HepG2 (cell line): ENCODE measurements around the gene PIK3IP1. TPM values are rescaled to one million over a fixed set of nuclear protein-coding genes. Genes with fewer than 3 reads are reported as not detected.

ENCODE experiments used
- ADNP ChIP-seq: sonication (generic); formaldehyde crosslinking; IDR thresholded peaks from 2 replicates; pipeline ENCODE4 v1.4.0; 2020; ENCODE audit warnings: missing genetic modification reagents
- CBX5 ChIP-seq: sonication (generic); formaldehyde crosslinking; IDR thresholded peaks from 2 replicates; pipeline ENCODE4 v1.4.0; 2020; ENCODE audit warnings: missing genetic modification reagents, borderline replicate concordance
- E2F5 ChIP-seq: sonication (generic); formaldehyde crosslinking; conservative IDR thresholded peaks from 2 replicates; pipeline ENCODE4 v1.4.0; 2020; ENCODE audit warnings: missing genetic modification reagents
- ETV6 ChIP-seq: sonication (generic); formaldehyde crosslinking; conservative IDR thresholded peaks from 2 replicates; pipeline ENCODE4 v1.4.0; 2020; ENCODE audit warnings: missing genetic modification reagents
- EZH2 ChIP-seq: conservative IDR thresholded peaks from 2 replicates; pipeline ENCODE4 v1.6.1; 2012; ENCODE audit warnings: mild to moderate bottlenecking, low read depth, low read length, moderate library complexity
- FUBP1 ChIP-seq: sonication (generic); formaldehyde crosslinking; IDR thresholded peaks from 2 replicates; pipeline ENCODE4 v1.5.1; 2020; ENCODE audit warnings: missing genetic modification reagents, mild to moderate bottlenecking, borderline replicate concordance
- GPBP1L1 ChIP-seq: sonication (generic); formaldehyde crosslinking; IDR thresholded peaks from 2 replicates; pipeline ENCODE4 v1.5.0; 2020; ENCODE audit warnings: mild to moderate bottlenecking, missing genetic modification reagents
- HNF1A ChIP-seq, 2 experiments: sonication (generic) in 1 of 2; formaldehyde crosslinking in 1 of 2; IDR thresholded peaks; 2 replicates each; pipeline versions ENCODE4 v1.4.0 to v1.6.1; 2016 to 2020; ENCODE audit warnings: borderline replicate concordance in 1 of 2, low read depth in 1 of 2, mild to moderate bottlenecking in 1 of 2, missing genetic modification reagents in 1 of 2
- MXD3 ChIP-seq: IDR thresholded peaks from 2 replicates; pipeline ENCODE4 v1.6.1; 2016; ENCODE audit warnings: mild to moderate bottlenecking, missing biosample characterization, missing genetic modification reagents
- NAIF1 ChIP-seq: sonication (generic); formaldehyde crosslinking; IDR thresholded peaks from 2 replicates; pipeline ENCODE4 v1.5.0; 2020; ENCODE audit warnings: mild to moderate bottlenecking, missing genetic modification reagents, borderline replicate concordance
- REPIN1 ChIP-seq: sonication (generic); formaldehyde crosslinking; IDR thresholded peaks from 2 replicates; pipeline ENCODE4 v1.8.0; 2022; ENCODE audit warnings: missing genetic modification reagents, low read depth, mild to moderate bottlenecking, borderline replicate concordance
- SAP130 ChIP-seq: IDR thresholded peaks from 2 replicates; pipeline ENCODE4 v1.6.1; 2016; ENCODE audit warnings: low read depth
- SETDB1 ChIP-seq: sonication (generic); formaldehyde crosslinking; IDR thresholded peaks from 2 replicates; pipeline ENCODE4 v1.5.1; 2020; ENCODE audit warnings: missing genetic modification reagents, mild to moderate bottlenecking, borderline replicate concordance
- TBX2 ChIP-seq: sonication (generic); formaldehyde crosslinking; IDR thresholded peaks from 2 replicates; pipeline ENCODE4 v1.5.0; 2020; ENCODE audit warnings: missing genetic modification reagents, mild to moderate bottlenecking, borderline replicate concordance
- THAP11 ChIP-seq: IDR thresholded peaks from 2 replicates; pipeline ENCODE4 v1.6.1; 2016; ENCODE audit warnings: missing biosample characterization, missing genetic modification reagents
- ZNF24 ChIP-seq: fragments of 450-650 bp; IDR thresholded peaks from 2 replicates; pipeline ENCODE4 v1.6.1; 2017; ENCODE audit warnings: antibody characterized with exemption, mild to moderate bottlenecking
- ZNF549 ChIP-seq: sonication (generic); formaldehyde crosslinking; IDR thresholded peaks from 2 replicates; pipeline ENCODE4 v1.5.0; 2020; ENCODE audit warnings: missing genetic modification reagents
- ZNF557 ChIP-seq: sonication (generic); formaldehyde crosslinking; IDR thresholded peaks from 2 replicates; pipeline ENCODE4 v1.4.0; 2020; ENCODE audit warnings: missing genetic modification reagents
- ZNF580 ChIP-seq: IDR thresholded peaks from 2 replicates; pipeline ENCODE4 v1.6.1; 2016; ENCODE audit warnings: low read depth, borderline replicate concordance
- ZNF607 ChIP-seq: sonication (generic); formaldehyde crosslinking; IDR thresholded peaks from 2 replicates; pipeline ENCODE4 v1.5.1; 2020; ENCODE audit warnings: missing genetic modification reagents, mild to moderate bottlenecking, borderline replicate concordance
- polyA plus RNA-seq, 8 experiments: library from polyadenylated mRNA; depleted of rRNA in 3 of 8; stranded (reverse) in 7 of 8; unstranded in 1 of 8; fragments of >200 nt; fragmentation: Illumina TruSeq in 4 of 8; extraction: Trizol in 4 of 8; gene quantifications; 2 replicates each; pipeline versions ENCODE4 v1.2.1 to v1.2.3, GENCODE V29; 2011 to 2016; ENCODE audit warnings: low read depth in 4 of 8, missing spikeins in 1 of 8, mixed read lengths in 1 of 8; ENCODE audit not compliant: insufficient read depth in 1 of 8
- total RNA-seq, 5 experiments: library from RNA; depleted of rRNA; stranded (reverse); fragments of >200 nt; fragmentation: Illumina TruSeq; extraction: Trizol; gene quantifications; 2 replicates each; pipeline ENCODE4 v1.2.3, GENCODE V29; 2016; ENCODE audit warnings: low read depth in 1 of 5

The PIK3IP1 gene
- total and polyA plus RNA-seq, 2 of the 13 experiments (the other 11 are each of a cell fraction or from before 2014, with no cell fraction given): 1.3 to 2.5 TPM

GRCh38 chr22:31250740-31251600 lies 41.3 kb downstream of the PIK3IP1 start (continued):
- TF ChIP-seq GPBP1L1 (CRISPR knock-in tag) (no peak), THAP11 (CRISPR knock-in tag) (no peak; the same call in 1 of the 2 replicates), ADNP (no peak), ZNF607 (no peak), TBX2 (CRISPR knock-in tag) (peak; percentile 53; the same call in 1 of the 2 replicates), ZNF557 (no peak), ZNF549 (CRISPR knock-in tag) (no peak), ZNF580 (CRISPR knock-in tag) (no peak), MXD3 (CRISPR knock-in tag) (no peak), HNF1A (IDR thresholded peaks at IDR 0.05; ENCODE audit: low read depth) (no peak), HNF1A (CRISPR knock-in tag; IDR thresholded peaks at IDR 0.05; ENCODE audit: borderline replicate concordance) (no peak), ETV6 (CRISPR knock-in tag) (no peak), FUBP1 (no peak), REPIN1 (CRISPR knock-in tag) (no peak), EZH2 (no peak), SETDB1 (CRISPR knock-in tag) (no peak), SAP130 (CRISPR knock-in tag) (peak; percentile 74), NAIF1 (no peak), ZNF24 (no peak), E2F5 (CRISPR knock-in tag) (no peak), CBX5 (CRISPR knock-in tag) (no peak)
